ENCODE measurements around the gene OVOL1.

OVOL1 gene

GRCh38 chr11:65778431-65778900 lies 8.4 kb upstream of the OVOL1 start:
- DNase-seq: no peak

- DNase-seq: no peak
Measured at GRCh38 chr11:65778901-65779668, 7.8 kb upstream of the OVOL1 start.

- no peak for DNase-seq
Measured at GRCh38 chr11:65779669-65779918, 7.3 kb upstream of the OVOL1 start.

DNA sequence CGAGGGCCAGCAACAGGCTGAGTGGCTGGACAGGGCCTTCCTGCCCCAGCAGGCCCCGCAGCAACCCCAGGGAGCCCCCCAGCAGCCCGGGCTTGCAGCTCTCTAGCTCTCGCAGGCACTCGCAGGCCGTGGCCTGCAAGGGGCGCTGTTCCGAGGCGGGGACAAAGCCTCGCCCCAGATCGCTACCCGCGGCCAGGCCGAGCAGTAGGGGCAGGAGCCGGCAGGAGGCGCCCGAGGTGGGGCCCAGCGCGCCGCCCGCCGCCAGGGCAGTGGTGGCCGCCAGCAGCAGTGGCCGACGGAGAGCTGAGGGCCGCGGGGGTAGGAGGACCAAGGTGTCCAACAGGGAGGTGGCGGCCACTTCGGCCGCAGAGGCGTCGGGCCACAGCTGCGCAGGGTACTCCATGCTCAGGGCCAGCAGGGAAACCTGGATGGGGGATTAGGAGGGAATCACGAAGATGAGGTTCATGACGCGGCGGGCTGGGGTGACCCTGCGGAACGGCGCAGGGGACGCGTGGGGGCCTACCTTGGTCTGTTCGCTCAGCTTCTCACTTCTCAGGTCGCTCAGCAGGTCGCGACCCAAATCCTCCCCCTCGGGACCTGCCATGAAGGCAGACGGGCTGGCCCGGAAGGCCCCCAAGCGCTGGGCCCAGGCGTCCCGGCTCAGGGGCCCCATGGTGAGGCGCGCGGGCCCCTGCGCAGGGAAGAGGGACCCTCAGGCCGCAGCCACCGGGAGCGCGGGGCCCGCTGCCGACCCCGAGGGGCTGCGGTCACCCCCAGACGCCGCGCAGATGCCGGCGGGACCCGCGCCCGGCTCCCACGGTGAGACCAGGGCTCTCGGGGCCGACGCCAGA lies 6.7 kb upstream of the OVOL1 start:
- no peak for DNase-seq

DNA sequence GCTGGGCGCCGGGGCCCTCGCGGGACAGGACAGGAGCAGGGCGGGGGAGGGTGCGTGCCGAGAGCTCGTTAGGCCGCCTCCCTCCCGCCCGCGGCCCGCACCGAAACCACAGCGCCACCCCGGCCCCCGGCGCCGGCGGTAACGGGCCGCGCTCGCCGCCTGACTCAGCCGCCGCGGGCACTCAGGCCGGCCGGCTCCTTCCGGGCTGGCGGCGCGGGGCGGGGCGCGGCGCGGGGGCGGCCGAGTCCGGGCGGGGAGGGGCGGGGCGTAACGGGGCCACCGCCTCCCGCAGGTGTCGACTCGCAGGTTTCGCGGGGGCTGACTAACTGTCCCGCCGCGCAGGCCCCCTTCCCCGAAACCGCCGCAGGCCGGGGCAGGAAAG lies 6.1 kb upstream of the OVOL1 start, which contains the start of gene AP5B1:
AP5B1 (minus strand) TSS at position 207 of the 382 bp plus-strand sequence. CDS start 385 bp downstream, outside the sequence.
- peak; percentile 38 for DNase-seq

GRCh38 chr11:65781152-65781961 lies 5.5 kb upstream of the OVOL1 start:
- no peak for DNase-seq

- DNase-seq: no peak
Measured at GRCh38 chr11:65781962-65782815, 4.7 kb upstream of the OVOL1 start.

- DNase-seq: no peak
Measured at GRCh38 chr11:65782816-65783228, 4.0 kb upstream of the OVOL1 start.

GRCh38 chr11:65785319-65786007 lies 1.4 kb upstream of the OVOL1 start:
- no peak for DNase-seq

DNA sequence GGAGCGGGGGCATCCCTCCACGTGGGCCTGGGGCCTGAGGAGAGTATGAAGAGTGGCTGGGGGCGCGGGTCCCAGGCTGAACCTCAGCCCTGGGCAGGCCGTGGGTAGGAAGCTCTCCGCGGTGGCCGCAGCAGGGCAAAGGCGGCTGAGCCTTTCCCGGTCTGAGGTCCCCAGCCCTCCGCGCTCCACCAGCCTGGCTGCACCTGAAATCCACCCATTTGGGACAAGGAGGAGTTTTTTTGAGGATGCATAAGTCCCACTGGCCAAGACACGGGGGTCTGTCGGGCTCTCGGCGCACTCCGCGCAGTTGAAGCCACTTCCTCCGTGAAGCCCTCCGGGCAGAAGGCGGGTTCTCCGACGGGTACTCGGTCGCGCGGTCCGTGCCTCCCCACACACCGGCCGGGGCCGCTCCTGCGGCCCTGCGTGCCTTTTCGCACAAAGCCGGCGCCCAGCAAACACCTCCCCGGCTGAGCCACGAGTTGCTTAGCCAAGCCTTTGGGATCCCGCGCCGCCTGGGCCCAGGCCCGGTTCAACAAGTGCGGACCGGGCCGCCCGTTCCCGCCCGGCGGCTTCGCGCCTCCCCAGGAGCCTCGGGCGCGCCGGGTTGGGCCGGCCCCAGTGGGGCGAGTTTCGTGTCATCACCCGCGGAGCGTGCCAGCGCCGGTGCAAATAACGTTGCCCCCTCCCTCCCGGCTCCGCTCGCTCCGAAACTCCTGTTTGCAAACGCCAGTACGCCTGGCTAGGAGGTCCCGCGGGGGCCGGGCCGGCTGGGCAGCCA lies 666 bp upstream of the OVOL1 start:
- DNase-seq: no peak

DNA sequence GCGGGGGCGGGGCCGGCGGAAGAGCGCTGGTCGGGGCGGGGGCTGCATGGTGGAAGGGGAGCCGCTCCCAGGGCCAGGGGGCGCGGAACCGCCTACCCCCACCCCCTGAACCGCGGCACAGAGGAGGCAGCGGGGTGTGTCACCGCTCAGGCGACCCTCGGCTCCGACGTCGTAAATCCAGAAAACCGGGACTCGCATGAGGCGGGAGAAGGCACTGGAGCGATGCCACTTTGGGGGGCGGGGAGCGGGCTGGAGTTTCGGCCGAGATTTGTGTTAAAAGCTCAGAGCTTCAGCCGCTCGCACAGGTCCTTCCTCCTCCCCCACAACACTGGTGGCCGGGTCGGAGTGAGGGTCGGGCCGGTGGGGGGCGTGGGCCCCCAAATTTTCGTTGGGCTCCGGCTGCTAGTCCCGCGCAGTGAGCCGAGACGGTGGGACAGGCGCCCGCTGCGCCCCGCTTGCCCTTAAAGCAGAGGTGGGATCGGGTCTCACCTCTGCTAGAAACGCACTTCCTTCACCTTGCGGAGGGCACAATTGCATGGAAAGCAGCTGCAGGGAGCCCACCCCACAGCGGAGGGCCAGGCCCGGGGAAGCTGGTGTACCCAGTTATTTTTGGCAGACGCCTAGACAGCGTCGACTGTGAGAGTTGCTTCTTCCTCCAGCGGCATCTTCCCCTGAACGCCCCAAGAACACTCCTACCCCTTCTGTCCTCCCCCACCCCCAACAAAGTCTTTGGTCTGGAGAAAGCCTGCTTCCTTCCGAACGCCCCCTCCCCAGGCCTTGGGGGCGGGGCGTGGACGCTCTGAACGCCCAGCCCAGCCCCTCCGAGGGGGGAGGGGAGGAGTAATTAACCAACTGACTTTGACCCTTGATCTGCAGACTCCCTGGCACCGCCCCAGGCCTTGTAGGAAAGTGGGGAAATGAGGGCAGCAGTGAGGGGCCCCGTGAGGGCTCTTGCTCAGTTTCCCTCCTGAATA lies 1.1 kb downstream of the OVOL1 start:
- DNase-seq: no peak

DNA sequence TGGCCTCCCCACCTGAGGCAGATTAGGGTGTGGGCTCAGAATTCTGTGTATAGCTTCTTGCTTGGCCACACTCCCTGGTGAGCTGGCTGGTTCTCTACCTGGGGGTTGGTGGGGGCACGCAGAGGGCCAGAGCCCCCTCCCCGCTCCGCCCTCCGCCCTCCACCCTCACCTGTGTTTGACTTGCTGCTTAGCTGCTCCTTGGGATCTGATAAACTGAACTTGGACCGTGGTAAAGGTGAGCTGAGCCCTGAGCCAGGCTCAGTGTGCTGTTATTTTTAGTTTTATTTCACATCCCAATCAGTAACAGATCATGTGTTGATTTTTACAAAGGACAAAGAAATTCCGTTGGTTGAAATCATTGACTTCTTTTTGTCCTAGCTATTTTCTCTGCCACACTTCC lies 2.0 kb downstream of the OVOL1 start:
- DNase-seq: no peak

DNA sequence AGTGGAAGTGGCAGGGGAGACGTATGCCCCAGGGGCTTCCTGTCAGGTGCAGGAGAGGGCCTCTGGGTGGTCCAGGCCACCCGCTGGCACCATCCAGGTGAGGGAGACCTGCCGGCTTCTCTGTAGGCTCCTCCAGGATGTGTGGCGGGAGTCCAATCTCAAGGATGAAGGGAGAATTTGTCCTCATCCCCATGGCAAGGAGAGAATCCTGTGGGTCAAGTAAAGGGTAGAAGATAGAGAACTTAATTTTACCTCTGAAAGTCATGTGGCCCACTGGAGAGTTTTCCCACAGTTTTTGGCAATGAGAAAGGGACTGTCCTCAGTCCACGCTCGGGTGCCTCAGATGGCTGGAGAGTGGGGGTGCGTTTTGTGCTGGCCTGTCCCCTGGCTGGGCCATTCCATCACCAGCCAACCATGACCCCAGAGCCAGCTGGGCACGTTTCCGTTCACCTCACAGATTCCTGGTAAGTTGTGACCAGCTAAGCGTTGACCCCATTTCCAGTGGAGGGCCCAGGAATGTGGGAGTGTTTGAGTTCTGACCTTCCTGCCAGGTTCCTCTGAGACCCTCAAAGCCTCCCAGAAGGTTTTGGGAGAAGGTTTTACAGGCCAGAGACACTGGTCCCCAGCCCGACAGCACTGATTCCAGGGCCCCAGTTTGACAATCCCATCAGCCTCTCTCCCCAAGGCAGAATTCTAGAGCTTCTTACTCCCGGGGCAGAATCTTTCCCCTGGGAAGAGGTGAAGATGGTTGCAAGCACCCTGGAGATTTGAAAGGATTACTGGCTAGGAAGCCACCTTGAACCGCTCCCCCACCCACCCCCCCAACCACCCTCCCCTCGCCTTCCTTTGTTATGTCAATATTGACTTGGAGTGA lies 2.6 kb downstream of the OVOL1 start:
- no peak for DNase-seq

DNA sequence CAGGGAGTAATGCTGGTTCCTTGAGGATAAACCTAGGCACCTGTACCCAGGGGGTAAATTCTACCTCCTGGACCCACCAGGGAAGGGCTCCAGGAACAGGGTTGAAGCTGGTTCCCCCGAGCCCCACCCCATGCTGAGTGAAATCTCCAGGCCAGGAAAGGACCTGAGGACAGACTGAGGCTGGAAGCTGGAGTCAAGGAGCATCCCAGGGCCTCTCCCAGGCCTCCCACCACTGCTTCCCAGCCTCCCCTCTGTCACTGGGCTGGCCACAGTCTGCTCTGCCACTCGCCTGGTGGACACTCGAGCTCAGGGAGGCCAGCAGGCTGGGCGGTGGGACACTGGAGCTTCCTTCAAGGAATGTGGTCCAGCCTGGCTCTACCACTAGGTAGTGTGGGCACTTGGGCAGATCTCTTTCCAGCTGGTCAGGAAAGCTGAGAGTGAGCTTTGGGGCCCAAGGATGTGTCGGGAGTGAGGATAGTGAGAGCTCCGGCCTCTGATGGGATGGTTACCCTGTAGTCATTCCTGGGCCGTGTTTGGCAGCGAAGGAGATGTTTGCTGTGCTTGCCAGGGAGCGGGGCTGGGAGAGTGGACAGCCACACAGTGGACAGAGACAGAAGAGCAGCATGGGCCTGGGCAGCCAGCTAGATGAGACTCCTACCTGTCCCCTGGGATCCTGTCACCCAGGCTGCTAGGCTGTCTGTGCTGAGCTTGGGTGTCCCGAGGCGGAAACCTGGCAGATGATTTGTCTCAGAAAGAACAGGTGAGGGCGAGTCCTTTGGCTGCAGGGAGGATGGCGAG lies 3.4 kb downstream of the OVOL1 start:
- no peak for DNase-seq

DNA sequence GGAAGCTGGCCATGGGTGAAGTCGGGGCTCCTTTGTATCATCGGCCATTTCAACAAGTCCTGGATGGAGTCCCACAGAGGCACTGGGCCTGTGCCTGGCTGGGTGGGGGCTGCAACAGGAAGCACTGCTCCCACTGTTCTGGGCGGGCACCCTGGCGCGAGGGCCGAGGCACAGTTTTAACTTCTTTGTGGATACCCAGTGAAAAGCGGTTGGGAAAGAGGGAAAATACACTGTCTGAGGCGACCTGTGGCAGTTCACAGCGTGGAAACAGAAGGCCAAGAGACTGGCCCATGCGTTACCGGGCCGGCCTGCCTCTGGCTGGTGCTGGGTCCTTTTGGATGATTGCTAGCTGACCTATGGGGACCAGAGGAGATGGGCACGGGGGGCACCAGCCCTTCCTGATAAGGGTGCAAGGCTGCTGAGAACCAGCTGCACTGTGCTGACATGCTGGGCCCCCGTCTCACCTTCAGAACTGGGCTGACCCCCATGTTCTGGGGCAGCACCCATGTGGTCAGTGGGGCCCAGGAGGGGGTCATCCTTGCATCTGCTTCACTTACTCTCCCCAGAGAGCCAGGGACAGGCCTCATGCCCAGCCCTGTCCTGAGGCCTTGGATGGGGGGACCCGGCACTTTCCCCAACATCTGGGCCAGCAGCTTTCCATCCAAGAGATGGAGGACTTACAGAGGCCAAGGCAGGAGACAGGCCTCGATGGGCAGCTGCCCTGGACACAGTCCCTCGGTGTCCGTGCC lies 4.2 kb downstream of the OVOL1 start:
- no peak for DNase-seq

DNA sequence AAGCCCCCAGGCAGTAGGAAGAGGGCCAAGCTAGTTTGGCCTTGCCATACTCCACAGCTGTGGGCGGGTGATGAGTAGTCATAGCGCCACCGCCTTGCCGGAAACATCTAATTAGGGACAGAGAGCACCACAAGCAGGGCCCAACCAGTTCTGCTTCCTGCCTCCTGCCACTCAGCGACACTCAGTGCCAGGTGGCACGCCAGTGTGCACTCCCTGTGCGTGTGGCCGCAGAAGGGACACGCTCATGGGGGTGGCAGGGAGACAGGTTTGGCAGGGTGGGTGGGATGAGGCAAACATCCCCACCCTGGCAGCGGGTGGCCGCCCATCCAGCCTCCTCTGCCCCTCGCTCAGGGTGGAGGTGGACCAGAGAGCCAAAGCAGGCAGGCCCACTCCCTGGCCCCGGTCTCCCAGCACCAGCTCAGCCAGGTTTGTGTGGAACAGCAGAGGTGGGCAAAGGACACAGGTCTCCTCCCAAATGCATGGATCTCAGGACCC lies 4.9 kb downstream of the OVOL1 start:
- no peak for DNase-seq

- DNase-seq: no peak
Measured at GRCh38 chr11:65792456-65792855, 5.6 kb downstream of the OVOL1 start.
